ENCODE measurements around the gene ABCC4. TPM values are rescaled to one million over a fixed set of nuclear protein-coding genes. Genes with fewer than 3 reads are reported as not detected.

Gene ABCC4
- total RNA-seq, 1 donor from 2014 or later = 14.7 TPM

DNA sequence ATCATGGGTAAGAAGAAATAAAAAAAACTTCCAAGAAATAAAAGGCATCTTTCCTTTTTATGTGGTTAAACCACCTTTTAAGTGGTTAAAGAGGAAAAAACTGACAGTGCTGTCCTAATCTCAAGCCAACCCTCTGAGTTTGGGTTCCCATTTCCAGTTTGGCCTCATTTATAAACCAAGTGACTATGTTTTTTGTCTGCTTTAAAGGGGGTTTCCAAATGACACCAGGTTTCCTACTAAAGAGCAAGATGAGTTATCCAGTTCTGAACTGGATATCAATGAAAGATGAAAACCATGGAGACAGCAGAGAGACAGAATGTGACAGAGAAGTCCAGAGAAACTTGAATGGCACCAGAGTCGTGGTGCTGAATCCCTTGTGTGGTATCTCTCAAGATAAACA lies 251.5 kb downstream of the ABCC4 start:
- DNase-seq (ENCODE audit: low spot score) = no peak

DNA sequence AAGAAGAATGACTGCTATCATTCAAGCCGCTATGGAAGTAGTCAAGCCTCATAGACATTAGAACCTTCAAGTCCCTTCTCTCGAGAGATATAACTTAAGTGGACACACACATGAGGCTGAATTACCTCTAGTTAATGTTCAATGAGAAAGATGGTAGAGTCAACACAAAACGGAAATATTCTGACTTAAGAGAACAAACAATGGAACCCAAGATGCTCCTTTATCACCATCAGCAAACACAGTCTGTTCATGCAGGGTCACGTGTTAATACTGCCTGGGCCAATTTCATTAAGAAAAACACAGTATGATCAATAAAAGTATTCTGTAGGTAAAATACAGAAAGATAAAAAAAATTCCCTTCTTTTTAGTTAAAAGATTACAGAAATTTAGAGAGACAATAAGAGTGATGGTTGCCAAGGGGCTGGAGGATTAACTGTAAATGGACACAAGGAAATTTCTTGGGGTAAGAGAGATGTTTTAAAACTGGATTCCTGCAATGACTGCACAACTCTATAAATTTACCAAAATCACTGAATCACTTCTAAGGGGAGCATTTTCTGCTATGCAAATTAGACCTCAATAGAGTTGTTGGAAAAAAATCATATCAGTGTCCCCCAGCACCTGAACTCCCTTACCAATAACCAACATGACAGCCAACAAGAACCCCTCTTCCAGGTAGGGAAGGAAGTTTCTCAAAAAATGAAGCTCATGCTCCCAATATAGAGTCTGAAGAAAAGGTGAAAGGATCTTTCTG lies 256.6 kb downstream of the ABCC4 start:
- DNase-seq (ENCODE audit: low spot score) = no peak

DNA sequence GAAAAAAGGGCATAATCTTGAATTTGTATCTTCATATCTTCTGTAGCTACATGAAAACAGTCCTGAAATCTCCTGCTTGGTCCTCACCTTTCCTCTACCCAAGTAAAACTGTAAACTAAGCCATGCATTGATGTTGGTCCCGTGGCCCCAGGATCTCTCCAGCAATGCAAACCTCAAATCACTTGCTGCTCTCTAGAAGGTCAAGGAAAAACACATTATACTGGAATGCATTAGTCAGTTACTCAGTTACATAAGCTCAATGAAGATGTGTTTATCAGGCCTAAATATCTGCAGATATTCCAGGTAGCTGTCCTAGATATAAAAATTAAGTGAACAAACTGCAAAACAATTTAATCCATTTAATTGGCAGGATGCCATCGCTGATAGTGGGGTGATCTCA lies 261.8 kb downstream of the ABCC4 start:
- no peak for DNase-seq (ENCODE audit: low spot score)

DNA sequence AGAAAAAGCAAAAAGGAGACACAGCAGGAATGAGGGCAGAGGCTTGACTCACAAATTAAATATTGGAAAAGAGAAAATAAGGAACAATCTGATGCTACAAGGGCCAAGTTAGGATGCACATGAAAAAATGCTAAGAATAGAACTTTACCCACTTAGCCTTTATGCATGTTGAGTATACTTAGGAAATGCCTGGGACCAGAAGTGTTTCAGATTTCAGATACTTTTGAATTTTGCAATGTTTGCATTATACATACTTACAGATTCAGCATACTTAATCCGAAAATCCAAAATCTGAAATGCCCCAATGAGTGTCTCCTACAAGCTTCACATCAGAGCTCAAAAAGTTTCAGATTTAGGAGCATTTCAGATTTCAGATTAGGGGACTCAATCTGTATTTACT lies 262.3 kb downstream of the ABCC4 start:
- DNase-seq (ENCODE audit: low spot score) = no peak

DNA sequence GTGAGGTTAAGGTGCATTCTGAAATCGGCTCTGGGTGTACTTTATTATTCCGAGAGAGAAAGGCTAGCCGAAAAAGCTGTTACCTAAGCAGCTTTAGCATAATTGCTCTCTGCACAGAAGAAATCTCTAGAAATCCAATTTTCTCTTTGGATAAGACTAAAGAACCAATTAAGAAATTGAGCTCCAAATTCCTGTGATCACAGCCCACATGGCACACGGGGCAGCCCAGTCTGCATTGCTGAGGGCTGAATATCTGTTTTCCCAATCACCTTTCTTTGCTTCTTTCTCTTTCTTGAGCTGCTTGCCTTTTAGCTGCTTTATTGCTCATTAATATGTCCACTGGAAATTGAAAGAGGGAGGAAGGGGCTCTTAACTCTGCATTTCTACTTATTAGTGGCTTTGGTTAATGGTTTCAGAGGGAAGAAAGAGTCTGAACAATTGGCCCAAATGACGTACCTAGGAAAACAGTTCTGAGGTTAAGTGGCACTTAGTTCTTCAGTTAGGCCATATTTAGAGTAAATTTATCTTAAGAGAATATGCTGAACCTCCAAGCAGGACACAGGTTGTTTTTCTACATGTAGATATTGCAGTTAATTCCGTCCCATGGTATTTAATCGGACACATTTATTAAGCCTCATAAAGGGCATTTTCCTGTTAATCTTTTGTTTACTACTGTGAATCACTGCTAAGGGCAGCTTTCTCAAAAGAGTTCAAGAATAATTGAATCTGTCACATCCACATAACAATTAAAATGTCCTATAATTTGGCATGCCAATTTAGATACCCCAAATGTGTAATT lies 265.7 kb downstream of the ABCC4 start:
- no peak for DNase-seq (ENCODE audit: low spot score)

DNA sequence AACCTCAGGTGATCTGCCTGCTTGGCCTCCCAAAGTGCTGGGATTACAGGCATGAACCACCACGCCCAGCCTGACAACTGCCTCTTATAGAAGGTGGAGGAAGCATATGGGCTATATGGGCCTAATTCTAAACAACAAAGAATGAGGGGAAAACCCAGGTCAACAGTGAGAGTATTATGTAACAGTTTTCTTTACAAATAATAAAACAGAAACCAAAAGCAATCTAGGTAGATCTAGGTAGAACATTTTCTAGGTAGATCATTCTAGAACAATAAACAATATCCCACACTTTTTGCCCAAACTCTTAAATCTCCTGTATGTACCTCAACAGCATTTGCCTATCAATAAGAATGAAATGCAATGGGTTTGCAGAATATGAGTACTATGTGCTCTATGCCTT lies 267.4 kb downstream of the ABCC4 start:
- no peak for DNase-seq (ENCODE audit: low spot score)

DNA sequence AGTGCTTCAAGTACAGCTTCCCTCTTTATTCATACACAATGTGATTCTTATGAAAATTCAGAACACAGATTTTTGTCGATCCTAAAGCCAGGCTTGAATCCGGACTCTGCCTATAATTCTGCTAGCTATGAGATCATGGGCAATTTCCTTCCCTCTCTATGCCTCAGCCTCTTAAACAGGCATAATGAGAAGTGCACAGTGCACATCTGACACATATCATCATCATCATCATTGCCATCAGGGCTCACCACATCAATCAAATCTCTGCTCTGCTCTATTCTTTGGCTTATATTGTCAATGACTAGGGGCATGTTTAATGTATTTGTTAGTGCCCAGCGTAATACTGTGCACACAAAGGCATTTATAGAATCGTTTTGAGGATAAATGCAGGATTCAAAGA lies 269.1 kb downstream of the ABCC4 start:
- DNase-seq (ENCODE audit: low spot score) = no peak

DNA sequence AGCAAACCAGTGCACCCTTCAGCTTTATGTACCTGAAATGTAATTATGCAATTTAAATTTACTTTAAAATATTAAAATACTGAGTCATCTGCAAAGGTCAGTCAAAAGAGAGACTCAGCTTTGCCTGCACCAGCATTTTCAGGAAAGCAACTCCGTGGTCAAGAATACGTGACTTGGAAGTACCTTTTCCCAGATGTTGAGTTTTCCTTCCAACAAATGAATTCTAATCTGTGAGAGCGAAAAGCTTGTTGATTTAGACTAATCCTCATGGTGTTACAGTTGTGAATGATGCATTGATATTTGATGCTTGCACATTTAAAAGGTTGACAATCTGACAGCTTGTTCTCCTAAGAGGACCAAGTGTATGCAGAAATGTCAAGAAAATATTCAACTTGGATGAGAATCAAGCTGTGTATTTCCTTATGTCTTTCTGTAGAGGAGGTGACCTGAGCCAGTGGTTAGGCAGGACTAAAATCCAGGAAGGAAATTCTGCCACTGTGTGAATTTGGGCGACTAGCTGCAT lies 270.4 kb downstream of the ABCC4 start:
- no peak for DNase-seq (ENCODE audit: low spot score)

DNA sequence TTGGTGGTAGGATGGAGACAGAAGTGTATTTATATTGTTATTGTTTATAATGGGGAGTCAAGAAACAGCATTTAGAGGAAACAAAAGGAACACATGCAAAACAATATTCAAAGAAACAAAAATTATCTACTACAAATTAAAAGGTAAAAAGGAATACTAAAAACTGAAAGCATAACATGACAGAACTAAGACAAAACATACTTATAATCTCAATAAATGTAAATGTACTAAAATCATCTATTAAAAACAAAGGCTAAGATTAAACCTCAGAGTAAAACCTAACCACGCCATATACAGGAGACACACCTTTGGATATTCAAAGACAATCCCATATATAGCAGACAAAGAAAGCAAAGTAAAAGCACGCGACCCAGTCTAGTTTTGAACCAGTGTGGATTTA lies 273.6 kb downstream of the ABCC4 start:
- no peak for DNase-seq (ENCODE audit: low spot score)

DNA sequence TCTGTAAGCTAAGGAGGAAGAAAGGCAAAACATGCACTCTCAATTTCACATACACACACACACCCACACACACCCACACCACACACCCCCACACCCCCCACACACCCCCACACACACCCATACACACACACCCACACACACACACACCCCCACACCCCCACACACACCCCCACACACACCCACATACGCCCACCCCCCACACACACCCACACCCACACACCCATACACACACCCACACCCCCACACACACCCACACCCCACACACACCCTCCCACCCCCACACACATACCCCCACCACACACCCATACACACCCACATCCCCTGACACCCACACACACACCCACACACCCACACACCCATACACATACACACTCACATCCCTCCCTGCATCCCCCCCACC lies 276.1 kb downstream of the ABCC4 start:
- DNase-seq (ENCODE audit: low spot score) = no peak

DNA sequence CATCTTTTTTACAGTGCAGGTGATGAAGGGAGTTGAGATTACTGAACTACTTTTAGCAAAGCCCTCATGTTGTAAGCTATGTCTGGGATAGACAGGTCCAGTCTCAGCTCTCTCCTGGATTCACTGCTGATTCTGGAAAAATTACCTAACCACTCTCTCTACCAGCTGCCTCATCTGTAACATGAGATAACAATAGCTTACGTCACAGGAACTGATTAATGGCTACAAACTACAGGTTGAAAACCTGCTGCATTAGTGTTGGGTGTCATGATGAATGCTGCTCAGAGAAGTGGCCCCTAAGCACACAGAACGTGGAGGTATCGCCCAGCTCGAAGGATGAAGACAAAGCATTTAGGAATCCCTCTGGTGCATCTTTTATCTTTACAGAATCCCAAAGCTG lies 277.8 kb downstream of the ABCC4 start:
- no peak for DNase-seq (ENCODE audit: low spot score)

DNA sequence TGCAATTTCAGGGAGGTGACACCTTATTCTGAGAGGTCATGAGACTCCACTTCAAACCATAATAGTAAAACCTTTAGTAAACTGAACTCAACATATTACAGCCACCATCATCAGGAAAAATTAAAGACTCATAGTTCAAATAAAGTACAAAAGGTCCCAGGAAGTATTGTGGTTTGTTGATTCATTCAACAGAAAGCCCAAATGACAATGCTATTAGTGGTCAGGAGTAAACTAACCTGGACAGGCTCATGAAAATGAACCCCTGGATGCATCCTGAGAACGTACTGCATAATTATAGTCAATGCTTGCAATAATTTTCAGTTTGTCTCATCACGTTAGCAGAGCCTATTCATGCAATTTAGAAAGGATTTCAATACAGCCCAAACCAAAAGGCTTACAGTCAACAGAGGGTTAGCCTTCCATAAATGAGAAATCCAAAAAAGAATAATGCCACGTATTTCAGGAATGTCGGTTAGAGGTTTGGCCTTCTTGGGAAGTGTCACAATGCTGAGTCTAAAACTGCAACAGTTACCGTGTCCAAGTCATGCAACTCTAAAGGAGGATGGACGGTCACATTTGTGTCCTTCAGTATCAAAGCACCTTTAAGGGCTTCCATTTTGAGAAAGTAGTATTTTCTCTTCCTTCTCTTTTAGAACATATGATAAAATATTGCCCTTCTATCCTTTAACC lies 280.8 kb downstream of the ABCC4 start:
- DNase-seq (ENCODE audit: low spot score) = no peak

DNA sequence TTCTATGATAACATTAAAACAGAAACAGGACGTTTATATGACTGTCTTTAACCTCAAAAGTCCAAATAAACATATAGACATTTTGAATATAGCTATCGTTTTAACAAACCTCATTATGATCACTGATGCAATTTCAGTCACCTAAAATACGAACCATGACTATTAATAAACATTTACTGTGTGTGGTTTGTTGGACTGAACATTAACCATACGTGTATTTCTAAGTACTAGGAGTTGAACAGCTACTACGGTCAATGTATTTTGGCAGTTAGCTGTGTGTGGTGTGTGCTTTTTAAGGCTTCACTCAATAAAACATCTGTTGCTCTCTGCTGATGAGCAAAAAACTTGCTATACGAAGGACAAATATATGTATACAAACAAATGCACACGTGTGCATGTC lies 281.4 kb downstream of the ABCC4 start:
- no peak for DNase-seq (ENCODE audit: low spot score)

DNA sequence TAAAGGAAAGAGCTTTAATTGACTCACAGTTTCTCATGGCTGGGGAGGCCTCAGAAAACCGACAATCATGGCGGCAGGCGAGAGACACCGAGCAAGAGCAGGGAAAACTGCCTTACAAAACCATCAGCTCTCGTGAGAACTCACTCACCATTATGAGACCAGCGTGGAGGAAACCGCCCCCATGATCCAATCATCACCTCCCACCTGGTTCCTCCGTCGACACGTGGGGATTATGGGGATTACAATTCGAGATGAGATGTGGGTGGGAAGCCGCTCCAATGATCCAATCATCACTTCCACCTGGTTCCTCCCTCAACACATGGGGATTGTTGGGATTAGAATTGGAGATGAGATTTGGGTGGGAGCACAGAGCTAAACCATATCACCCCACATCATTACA lies 293.9 kb downstream of the ABCC4 start:
- DNase-seq (ENCODE audit: low spot score) = no peak

DNA sequence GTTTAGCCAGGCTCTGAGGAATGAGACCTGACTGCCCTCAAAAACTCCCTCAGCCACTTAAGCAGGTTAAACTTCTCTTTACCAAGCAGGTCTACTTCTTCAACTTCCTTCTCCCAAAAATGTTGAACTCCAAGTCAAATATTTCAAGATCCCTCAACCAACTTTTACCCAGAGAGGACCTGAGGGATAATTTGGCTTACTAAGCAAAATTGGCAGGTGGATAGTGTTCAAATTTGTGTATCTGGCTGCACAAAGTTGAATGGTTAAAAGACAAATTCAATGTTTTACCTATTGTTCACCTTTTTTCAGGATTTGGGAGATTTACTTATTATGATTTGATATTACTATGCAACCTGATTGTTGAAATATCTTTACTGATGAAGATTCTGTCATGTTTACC lies 296.0 kb downstream of the ABCC4 start:
- no peak for DNase-seq (ENCODE audit: low spot score)

DNA sequence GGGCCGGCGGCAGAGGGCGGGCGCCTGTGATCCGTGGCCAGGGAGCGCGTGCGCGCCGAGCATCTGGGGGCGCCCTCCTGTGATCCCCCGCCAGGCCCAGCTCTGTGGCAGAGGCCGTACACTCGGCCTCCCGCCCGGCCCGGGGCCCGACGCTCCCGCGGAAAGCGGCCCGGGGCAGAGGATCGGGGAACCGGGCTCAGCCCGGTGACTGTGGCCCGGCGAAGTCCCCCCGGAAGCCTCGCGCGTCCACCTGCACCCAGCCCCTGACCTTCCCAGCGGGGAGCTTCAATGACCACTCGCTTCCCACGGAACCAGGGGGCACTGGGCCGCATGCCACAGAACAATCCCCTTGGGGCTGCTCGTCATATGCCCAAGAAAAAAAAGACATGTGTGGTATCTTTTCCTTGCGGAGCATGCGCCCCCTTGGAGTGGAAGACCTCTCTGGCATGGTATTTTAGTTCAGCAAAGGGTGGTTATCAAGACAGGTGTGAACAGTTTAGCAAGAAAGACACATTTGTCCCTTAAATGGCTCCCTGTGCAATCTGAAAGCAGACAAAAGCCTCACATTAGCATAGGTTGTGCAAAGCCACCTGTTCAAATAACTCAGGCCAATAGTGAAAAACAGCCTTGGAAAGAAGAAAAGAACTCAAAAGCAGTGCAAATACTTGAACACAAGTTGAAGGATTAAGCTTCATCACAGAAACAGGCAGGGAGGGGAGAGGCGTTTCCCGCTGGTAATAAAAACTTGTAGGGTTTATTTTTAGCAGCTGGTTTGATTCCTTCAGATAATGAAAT lies 298.0 kb downstream of the ABCC4 start:
- DNase-seq (ENCODE audit: low spot score) = peak; percentile 2

DNA sequence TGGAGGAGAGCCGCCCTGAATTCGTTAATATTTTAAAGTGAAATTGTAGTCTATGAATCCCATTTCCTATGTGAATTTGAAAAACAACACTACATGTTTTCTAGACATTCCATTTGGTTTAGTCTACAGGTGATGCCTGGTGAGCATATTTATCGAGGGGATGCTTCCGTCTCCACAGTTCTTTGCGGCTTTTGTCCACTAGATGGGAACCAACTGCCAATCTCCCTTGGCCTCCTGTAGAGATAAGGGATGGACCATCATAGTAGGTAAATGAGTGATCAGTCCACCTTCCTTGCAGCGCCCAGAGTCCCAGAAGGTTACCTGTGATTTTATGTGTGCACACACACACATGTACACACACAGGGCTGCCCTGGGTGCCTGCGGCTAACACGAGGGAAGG lies 299.1 kb downstream of the ABCC4 start:
- no peak for DNase-seq (ENCODE audit: low spot score)

DNA sequence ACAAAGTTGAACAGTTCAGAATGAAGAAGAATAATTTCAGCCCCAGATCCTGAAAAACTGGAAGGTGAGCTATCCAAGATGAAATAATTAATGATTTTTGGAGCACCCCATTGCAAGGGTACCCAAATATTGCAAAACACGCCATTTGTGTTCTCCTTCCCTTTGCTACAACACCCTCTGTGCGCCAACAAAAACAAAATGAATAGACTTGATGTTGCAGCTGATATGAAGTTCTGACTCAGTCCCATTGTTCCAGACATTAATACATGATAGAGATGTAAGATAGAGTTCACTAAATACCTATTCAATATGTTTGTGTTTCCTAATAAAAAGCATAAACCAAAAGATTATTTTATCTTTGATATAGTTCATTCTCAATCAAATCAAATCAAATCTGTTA lies 301.4 kb downstream of the ABCC4 start:
- DNase-seq (ENCODE audit: low spot score) = no peak

DNA sequence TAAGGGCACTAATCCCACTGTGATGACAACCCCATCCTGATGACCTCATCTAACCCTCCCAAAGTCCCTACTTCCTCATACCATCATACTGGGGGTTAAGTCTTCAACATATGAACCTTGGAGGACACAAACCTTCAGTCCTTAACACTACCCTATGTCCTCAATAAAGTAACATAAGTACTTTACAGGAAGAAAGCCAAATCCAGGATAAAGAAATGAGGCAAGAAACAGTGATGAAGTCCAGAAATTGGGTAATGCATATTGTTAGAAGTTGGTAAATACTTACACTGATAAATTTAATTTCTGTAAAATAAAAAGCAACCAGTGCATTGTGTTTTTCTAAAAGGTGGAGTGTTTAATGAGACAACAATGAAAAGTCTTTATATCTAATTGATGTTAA lies 304.1 kb downstream of the ABCC4 start:
- no peak for DNase-seq (ENCODE audit: low spot score)

DNA sequence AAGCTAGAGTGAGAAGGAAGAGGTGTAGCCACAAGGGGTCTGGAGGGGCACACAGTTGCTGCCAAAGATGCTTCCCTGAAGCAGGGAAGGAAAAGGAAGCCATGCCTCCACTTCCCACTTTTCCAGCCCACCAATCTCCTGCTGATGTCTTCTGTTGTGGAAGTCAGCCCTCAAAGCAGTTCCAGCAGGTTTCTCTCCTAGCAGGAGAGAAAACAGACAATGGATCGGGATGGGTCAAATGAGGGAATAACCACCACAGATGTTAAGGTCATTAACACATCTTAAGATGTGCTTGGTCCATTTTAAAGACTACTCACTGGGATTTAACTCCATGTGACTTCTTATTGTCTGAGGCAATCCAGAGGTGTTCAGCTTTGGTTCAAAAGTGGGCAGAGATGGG lies 304.8 kb downstream of the ABCC4 start:
- DNase-seq (ENCODE audit: low spot score) = no peak

DNA sequence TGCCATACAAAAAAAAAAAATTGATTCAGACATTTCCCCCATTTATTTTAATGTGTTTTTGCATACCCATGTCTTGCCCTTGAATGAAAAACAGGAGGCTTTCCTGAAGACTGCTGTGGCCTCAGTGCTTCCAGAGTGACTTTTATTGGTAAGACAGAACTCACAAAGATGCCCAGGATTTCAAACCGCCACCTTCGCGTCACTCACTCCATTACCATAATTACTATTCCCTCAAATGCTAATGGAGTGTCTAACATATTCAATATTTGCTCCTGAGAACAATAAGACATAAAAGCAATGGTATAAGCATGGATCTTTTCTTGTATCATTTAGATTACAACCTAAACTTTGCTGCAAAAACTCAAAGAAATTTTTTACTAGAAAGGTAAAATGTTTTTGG lies 306.7 kb downstream of the ABCC4 start:
- no peak for DNase-seq (ENCODE audit: low spot score)

DNA sequence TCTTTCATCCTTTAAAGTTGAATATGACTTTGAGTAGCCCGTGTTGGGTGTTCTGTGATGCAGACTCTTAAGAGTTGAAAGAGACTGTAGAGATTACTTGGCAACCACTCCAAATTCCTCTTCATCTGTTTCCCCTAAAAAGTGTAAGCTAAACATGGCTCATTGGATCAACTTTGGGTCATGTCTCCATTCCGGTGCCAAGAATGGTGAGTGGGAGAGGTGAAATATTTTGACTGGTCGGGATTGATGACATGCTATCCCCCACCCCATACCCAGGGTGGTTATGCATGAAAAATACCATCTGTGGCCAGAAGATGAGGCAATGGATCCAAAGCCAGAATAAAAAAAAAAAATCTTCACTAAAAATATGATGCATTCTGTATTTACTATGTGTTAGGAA lies 307.6 kb downstream of the ABCC4 start:
- no peak for DNase-seq (ENCODE audit: low spot score)
